Ishikawa (cell line): Measurements from ENCODE around the gene MYRIP.
A peak's percentile ranks its signal among the peaks of the same experiment; 100 is the strongest.

Experiments
- CEBPB ChIP-seq: IDR thresholded peaks from 2 replicates; pipeline ENCODE4 v1.6.1; 2012
- CREB1 ChIP-seq: IDR thresholded peaks from 2 replicates; pipeline ENCODE4 v1.6.1; 2012; ENCODE audit warnings: low read depth
- EGR1 ChIP-seq: IDR thresholded peaks from 2 replicates; pipeline ENCODE4 v1.6.1; 2012
- EP300 ChIP-seq: IDR thresholded peaks from 2 replicates; pipeline ENCODE4 v1.6.1; 2012; ENCODE audit warnings: borderline replicate concordance
- FOXM1 ChIP-seq: IDR thresholded peaks from 2 replicates; pipeline ENCODE4 v1.6.1; 2012; ENCODE audit warnings: low read depth, borderline replicate concordance
- MAX ChIP-seq: IDR thresholded peaks from 2 replicates; pipeline ENCODE4 v1.6.1; 2012
- NFIC ChIP-seq: IDR thresholded peaks from 2 replicates; pipeline ENCODE4 v1.6.1; 2012
- RAD21 ChIP-seq: IDR thresholded peaks from 2 replicates; pipeline ENCODE4 v1.6.1; 2012; ENCODE audit warnings: low read depth
- REST ChIP-seq: IDR thresholded peaks from 2 replicates; pipeline ENCODE4 v1.6.1; 2012; ENCODE audit warnings: low read depth, mild to moderate bottlenecking
- TAF1 ChIP-seq: IDR thresholded peaks from 2 replicates; pipeline ENCODE4 v1.6.1; 2012; ENCODE audit warnings: low read depth, mild to moderate bottlenecking
- TCF12 ChIP-seq: IDR thresholded peaks from 2 replicates; pipeline ENCODE4 v1.6.1; 2012; ENCODE audit warnings: low read depth
- TEAD4 ChIP-seq: IDR thresholded peaks from 2 replicates; pipeline ENCODE4 v1.6.1; 2012
- USF1 ChIP-seq: IDR thresholded peaks from 2 replicates; pipeline ENCODE4 v1.6.1; 2012
- YY1 ChIP-seq: IDR thresholded peaks from 2 replicates; pipeline ENCODE4 v1.6.1; 2012; ENCODE audit warnings: low read depth
- ZBTB7A ChIP-seq: IDR thresholded peaks from 2 replicates; pipeline ENCODE4 v1.6.1; 2012; ENCODE audit warnings: low read depth

The MYRIP gene

GRCh38 chr3:40179016-40179415 lies 369.6 kb downstream of the MYRIP start:
- TF ChIP-seq NFIC (no peak), RAD21 (peak; percentile 79)

- TF ChIP-seq EGR1 (no peak), ZBTB7A (no peak), RAD21 (no peak), YY1 (no peak)
These were observed 371.8 kb downstream of the MYRIP start for GRCh38 chr3:40181182-40181581.

GRCh38 chr3:40185029-40185695 lies 375.8 kb downstream of the MYRIP start:
- TF ChIP-seq REST = no peak

- TF ChIP-seq EP300 (no peak), EGR1 (no peak), TCF12 (no peak), RAD21 (no peak), USF1 (no peak), TEAD4 (no peak), FOXM1 (no peak), ZBTB7A (no peak), MAX (no peak), REST (no peak), YY1 (no peak), NFIC (no peak), CREB1 (no peak)
These were observed 377.1 kb downstream of the MYRIP start for GRCh38 chr3:40186508-40186907.

GRCh38 chr3:40187945-40188344 lies 378.5 kb downstream of the MYRIP start:
- TF ChIP-seq CEBPB (no peak), TEAD4 (no peak)

- TF ChIP-seq TEAD4 = no peak
- no peak for TF ChIP-seq TCF12
- TF ChIP-seq EGR1 = no peak
- no peak for TF ChIP-seq MAX
- no peak for TF ChIP-seq YY1
- TF ChIP-seq FOXM1 = no peak
- TF ChIP-seq NFIC = no peak
- TF ChIP-seq ZBTB7A = no peak
These were observed 379.7 kb downstream of the MYRIP start for GRCh38 chr3:40189118-40189517.

GRCh38 chr3:40190056-40190455 lies 380.6 kb downstream of the MYRIP start:
- TF ChIP-seq TEAD4 (no peak), NFIC (no peak), ZBTB7A (no peak), USF1 (no peak), REST (no peak), MAX (no peak), TCF12 (no peak), YY1 (no peak), TAF1 (no peak), CEBPB (no peak), EP300 (no peak), CREB1 (no peak), FOXM1 (no peak), RAD21 (no peak), EGR1 (no peak)
